Left lobe of liver (tissue), 2 donors: Measurements from ENCODE around the gene PSD. TPM values are rescaled to one million over a fixed set of nuclear protein-coding genes. Genes with fewer than 3 reads are reported as not detected.

Experiments used
- ATAC-seq: fragments of 200-7000 bp; cut with Tn5 transposase; one replicate; pipeline ENCODE4 v1.9.1; 2020; ENCODE audit warnings: mild to moderate bottlenecking, moderate library complexity
- DNase-seq: peaks from one replicate; pipeline ENCODE4 v3.0.0-alpha.2; 2020; ENCODE audit warnings: low spot score
- total RNA-seq: library from RNA; stranded (reverse); gene quantifications from one replicate; pipeline ENCODE4 v1.2.1, GENCODE V29; 2021
- donor health status: DM: no; HTN: no; CAD: no; lungs with moderate emphysema.
- donor health status: DM: no; HTN: yes; CAD: no.

The PSD gene
- total RNA-seq, 1 donor from 2014 or later = 7.0 TPM

GRCh38 chr10:102394801-102395399, 23.7 kb downstream of the PSD start:
- ATAC-seq (peak; percentile 1), DNase-seq (no peak)

- ATAC-seq = peak; percentile 84
- peak; percentile 95 for DNase-seq
Measured at GRCh38 chr10:102394079-102394800, 24.3 kb downstream of the PSD start.

- DNase-seq = no peak
- no peak for ATAC-seq
Measured at GRCh38 chr10:102393411-102394078, 25.0 kb downstream of the PSD start.

- no peak for ATAC-seq
- DNase-seq = no peak
Measured at GRCh38 chr10:102392306-102392705, 26.3 kb downstream of the PSD start.

DNA sequence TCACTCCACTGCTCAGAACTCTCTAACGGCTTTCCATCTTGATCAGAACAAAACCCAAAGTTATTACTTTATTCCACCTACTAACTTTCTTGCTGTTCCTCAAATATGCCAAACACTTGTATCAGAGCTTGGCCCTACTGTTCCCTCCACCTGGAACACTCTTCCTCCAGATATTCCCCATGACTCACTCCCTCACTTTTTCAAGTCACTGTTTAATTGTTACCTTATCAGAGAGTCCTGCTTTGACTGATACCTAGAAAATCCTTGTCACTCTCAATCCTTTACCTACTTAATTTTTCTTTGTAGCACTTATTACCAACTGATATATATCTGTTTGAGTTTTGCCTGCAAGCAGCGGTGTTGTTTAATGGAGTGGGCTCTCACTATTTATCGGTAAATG, 28.7 kb downstream of the PSD start:
- ATAC-seq (no peak), DNase-seq (no peak)

DNA sequence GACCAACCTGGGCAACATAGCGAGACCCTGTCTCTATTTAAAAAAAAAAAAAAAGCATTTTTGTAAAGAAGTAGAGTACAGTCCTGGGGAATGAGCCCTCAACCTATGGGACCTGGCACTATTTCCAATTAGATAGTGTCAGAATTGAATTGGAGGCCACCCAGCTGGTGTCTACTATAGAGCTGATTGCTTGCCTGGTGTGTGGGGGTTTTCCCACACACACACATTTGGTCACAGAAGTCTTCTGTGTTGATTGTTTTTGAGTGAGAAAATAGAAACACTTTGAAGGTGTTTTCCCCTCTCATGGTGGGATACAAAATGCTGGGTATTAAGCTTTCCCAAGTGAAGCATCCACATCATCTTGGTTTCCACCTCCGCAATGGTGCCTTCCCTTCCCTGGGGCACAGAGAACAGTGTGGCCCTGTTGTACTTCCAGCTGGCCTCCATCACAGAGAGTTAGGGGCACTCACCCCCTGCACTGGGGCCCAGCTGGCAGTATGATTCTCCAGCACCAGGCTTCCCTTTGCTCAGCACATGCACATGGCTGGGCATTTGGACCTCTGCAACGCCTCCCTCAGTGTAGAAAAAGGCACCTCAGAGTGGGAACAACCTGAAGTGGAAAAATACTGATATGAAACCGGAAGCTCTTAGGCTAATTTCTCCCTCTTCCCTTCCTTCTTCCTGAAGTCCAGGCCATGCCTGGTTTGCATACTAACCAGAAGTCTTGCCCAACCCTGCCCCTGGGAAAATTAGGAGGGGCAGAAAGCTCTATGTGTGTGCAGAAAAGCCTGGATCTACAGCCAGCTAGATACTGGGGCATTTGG, 33.8 kb downstream of the PSD start:
- peak; percentile 56 for ATAC-seq
- DNase-seq = no peak

- DNase-seq (no peak), ATAC-seq (no peak)
Measured at GRCh38 chr10:102384053-102384452, 34.5 kb downstream of the PSD start.

GRCh38 chr10:102382871-102383270, 35.7 kb downstream of the PSD start:
- DNase-seq = no peak
- ATAC-seq = no peak

GRCh38 chr10:102381983-102382382, 36.6 kb downstream of the PSD start:
- DNase-seq = no peak
- no peak for ATAC-seq

- ATAC-seq = no peak
- no peak for DNase-seq
Measured at GRCh38 chr10:102379383-102379782, 39.2 kb downstream of the PSD start.

DNA sequence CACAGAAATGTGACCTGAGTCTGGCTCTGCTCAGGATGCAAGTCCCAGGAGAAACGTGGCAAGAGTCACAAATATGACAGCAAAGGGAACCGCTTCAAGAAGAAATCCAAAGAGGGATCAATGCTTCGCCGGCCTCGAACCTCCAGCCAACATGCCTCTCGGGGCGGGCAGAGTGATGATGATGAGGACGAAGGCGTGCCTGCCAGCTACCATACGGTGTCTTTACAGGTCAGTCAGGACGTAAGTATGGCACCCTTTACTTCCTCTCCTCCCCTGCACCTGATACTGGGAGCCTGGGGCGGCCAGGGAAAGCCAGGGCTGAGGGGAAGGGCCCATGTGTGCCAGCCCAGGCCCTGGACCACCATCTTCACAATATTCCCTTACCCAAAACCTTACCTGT, 41.7 kb downstream of the PSD start:
- ATAC-seq = no peak
- no peak for DNase-seq

GRCh38 chr10:102375867-102376266, 42.7 kb downstream of the PSD start:
- no peak for ATAC-seq
- DNase-seq = no peak

DNA sequence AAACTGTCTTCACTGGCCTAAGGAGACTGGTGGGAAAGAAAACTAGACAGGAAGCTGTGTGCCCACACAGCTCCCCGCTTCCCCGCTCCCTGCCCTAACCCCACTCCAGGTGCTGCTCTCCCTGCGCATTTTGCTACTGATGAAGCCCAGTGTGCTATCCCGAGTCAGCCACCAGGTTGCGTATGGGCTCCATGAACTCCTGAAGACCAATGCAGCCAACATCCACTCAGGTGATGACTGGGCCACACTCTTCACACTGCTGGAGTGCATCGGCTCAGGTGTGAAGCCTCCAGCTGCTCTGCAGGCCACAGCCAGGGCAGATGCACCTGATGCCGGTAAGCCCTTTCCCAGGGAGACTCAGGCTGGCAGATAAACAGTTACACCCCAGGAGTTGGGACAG, 43.3 kb downstream of the PSD start:
- ATAC-seq = no peak
- no peak for DNase-seq

- DNase-seq (no peak), ATAC-seq (no peak)
Measured at GRCh38 chr10:102371295-102371694, 47.3 kb downstream of the PSD start.

- DNase-seq (no peak), ATAC-seq (no peak)
Measured at GRCh38 chr10:102368077-102368476, 50.5 kb downstream of the PSD start.

- DNase-seq (no peak), ATAC-seq (no peak)
Measured at GRCh38 chr10:102367441-102367840, 51.1 kb downstream of the PSD start.

GRCh38 chr10:102358712-102359382, 59.7 kb downstream of the PSD start:
- no peak for DNase-seq
- ATAC-seq = no peak

GRCh38 chr10:102354451-102354850, 64.1 kb downstream of the PSD start:
- DNase-seq = no peak
- no peak for ATAC-seq
